ENCODE data around the gene FRMPD4.

GRCh38 chrX:12089740-12090139, 48.5 kb upstream of the FRMPD4 start:
- no peak for TF ChIP-seq CTCF (conservative IDR thresholded peaks at IDR 0.05)
- TF ChIP-seq EZH2 (IDR thresholded peaks at IDR 0.05; ENCODE audit: low read depth), result no peak

All from PC-9 (cell line).